ENCODE measurements around the gene SNX9. TPM values are rescaled to one million over a fixed set of nuclear protein-coding genes. Genes with fewer than 3 reads are reported as not detected.

Gene SNX9
- total RNA-seq, 1 experiment from 2014 or later, result 31.3 TPM

DNA sequence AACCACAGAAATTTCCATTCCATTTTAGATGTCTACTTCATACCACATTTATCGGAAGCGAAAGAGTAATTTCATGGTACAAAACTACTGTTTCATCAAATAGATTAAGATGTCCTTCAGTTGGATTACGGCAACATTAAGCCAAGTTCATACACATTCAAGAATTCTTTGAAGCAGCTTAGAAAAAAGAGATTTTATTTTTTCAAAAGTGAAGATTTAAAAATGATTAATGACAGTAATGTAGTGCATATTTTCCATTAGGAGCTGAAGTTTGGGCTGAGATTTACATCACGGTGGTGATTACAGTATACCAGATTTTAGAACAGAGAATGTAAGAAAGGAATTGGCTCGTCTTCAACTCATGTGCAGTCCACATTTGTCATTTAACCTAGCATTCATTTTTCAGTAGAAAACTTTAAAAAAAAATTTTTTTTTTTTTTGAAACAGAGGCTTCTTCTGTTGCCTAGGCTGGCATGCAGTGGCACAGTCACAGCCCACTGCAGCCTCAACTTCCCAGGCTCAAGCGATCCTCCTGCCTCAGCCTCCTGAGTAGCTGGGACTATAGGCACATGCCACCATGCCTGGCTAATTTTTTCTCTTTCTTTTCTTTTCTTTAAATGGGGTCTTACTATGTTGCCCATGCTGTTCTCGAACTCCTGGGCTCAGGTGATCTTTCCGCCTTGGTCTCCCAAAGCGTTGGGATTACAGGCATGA is 160.5 kb downstream of the SNX9 start:
- no peak for DNase-seq
- H4K91ac ChIP-seq (ENCODE audit: insufficient read length, low read depth, low read length), result no peak overlapping the region
- no peak overlapping the region for H3K18ac ChIP-seq (ENCODE audit: insufficient read length, low read depth, low read length)
- H3K4ac ChIP-seq (ENCODE audit: low read depth, low read length), result no peak overlapping the region
- H2BK5ac ChIP-seq (ENCODE audit: insufficient read length, low read length), result no peak overlapping the region
- no peak overlapping the region for H3K9ac ChIP-seq (ENCODE audit: extremely low read depth, insufficient read length, low read length)
- Mint-ChIP-seq H3K27ac (peak overlapping the region in 1 of 3 experiments; percentile 50; a peak in 2 of 7 replicates), H3K27me3 (ENCODE audit: low read depth) (peaks cover 20% of the 10 kb centered on the region), H3K4me3 (peak overlapping the region; percentile 75 to 82; a peak in 3 of 5 replicates), H3K9me3 (no peaks in the 10 kb centered on the region), H3K36me3 (ENCODE audit: insufficient read depth in 1 of 3, low read depth in 3 of 3) (no peaks in the 10 kb centered on the region; a peak in 1 of 7 replicates), H3K4me1 (peaks cover 39 to 43% of the 10 kb centered on the region in 2 experiments)
- H2AFZ ChIP-seq (ENCODE audit: low read length), result no peak overlapping the region
- no peak overlapping the region for H2BK12ac ChIP-seq (ENCODE audit: insufficient read length, low read depth, low read length)
- TF ChIP-seq, protein P1, sequence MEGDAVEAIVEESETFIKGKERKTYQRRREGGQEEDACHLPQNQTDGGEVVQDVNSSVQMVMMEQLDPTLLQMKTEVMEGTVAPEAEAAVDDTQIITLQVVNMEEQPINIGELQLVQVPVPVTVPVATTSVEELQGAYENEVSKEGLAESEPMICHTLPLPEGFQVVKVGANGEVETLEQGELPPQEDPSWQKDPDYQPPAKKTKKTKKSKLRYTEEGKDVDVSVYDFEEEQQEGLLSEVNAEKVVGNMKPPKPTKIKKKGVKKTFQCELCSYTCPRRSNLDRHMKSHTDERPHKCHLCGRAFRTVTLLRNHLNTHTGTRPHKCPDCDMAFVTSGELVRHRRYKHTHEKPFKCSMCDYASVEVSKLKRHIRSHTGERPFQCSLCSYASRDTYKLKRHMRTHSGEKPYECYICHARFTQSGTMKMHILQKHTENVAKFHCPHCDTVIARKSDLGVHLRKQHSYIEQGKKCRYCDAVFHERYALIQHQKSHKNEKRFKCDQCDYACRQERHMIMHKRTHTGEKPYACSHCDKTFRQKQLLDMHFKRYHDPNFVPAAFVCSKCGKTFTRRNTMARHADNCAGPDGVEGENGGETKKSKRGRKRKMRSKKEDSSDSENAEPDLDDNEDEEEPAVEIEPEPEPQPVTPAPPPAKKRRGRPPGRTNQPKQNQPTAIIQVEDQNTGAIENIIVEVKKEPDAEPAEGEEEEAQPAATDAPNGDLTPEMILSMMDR (conservative IDR thresholded peaks at IDR 0.05), result no peak
- no peak overlapping the region for H3K23ac ChIP-seq (ENCODE audit: insufficient read length, low read depth, low read length)
- no peak overlapping the region for H2BK20ac ChIP-seq (ENCODE audit: low read depth, low read length, poor library complexity, severe bottlenecking)
- peaks cover 9% of the 10 kb centered on the region; the same call in 1 of the 2 replicates for H3K79me2 ChIP-seq (ENCODE audit: insufficient read depth, low read length)
- no CpG with 5 or more reads among the region's 9 CpGs for WGBS (ENCODE audit: extremely low coverage, insufficient read length, low lambda C conversion rate)
- H4K8ac ChIP-seq (replicated peaks; ENCODE audit: insufficient read length, low read depth, low read length), result no peak overlapping the region
- no peak overlapping the region for H2BK120ac ChIP-seq (ENCODE audit: low read depth, low read length, poor library complexity, severe bottlenecking)
- H3K14ac ChIP-seq (ENCODE audit: insufficient read depth, low read length), result no peak overlapping the region
- H3K9me3 ChIP-seq (ENCODE audit: control insufficient read depth, low read depth, low read length), result no peaks in the 10 kb centered on the region
- H2BK15ac ChIP-seq (ENCODE audit: low read depth, low read length), result no peak overlapping the region
- no peaks in the 10 kb centered on the region for H3K79me1 ChIP-seq (ENCODE audit: insufficient read depth, low read depth, low read length, poor library complexity, severe bottlenecking)
- no peak overlapping the region for H3K4me2 ChIP-seq (ENCODE audit: insufficient read depth, insufficient read length, low read length)
- no peak overlapping the region for H2AK5ac ChIP-seq (ENCODE audit: insufficient read length, low read length)
- no peak overlapping the region for H3K56ac ChIP-seq (ENCODE audit: insufficient read length, low read depth, low read length)
- peaks cover 11% of the 10 kb centered on the region for H3K23me2 ChIP-seq (ENCODE audit: insufficient read length, low read depth, low read length, poor library complexity, severe bottlenecking)
- H3K4me1 ChIP-seq (ENCODE audit: insufficient read depth, low read length), result peaks cover 10% of the 10 kb centered on the region
- no peaks in the 10 kb centered on the region for H4K20me1 ChIP-seq (ENCODE audit: control insufficient read depth, insufficient read depth, insufficient read length)
- H3K27me3 ChIP-seq (ENCODE audit: insufficient read depth, low read length), result no peaks in the 10 kb centered on the region; the same call in 1 of the 2 replicates
- H4K5ac ChIP-seq (ENCODE audit: insufficient read length, low read depth, low read length), result no peak overlapping the region
- no peak overlapping the region for H3K27ac ChIP-seq (ENCODE audit: insufficient read length, low read depth, low read length)
- H3T11ph ChIP-seq (ENCODE audit: low read length), result no peak overlapping the region

Data from H9 (cell line).